ENCODE measurements around the gene SLC22A23. TPM values are rescaled to one million over a fixed set of nuclear protein-coding genes. Genes with fewer than 3 reads are reported as not detected.

Gene SLC22A23
- total RNA-seq, 2 donors from 2014 or later, result 11.1 to 13.3 TPM

DNA sequence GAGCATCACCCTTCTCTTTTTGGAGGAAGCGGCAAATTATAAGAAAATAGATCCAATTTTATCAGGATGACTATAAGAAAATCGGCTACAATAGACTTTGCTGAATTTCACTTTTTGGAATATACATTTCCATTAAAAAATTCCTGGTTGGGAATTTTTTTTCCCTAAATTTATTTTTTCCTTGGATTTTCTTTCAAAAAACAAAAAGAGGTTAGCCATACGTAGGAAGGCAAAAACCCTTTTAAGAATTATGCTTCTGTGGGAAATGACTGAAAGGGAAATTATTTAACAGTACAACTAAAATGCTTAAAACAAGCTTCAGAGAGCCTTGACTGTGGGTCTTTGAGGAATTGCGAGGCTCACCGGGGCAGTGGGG lies 86.9 kb downstream of the SLC22A23 start:
- no peak for DNase-seq
- Mint-ChIP-seq H3K4me1 (peaks cover 20% of the 10 kb centered on the region), H3K4me3 (no peak overlapping the region), H3K36me3 (ENCODE audit: low read depth) (no peaks in the 10 kb centered on the region), H3K27me3 (ENCODE audit: insufficient read depth) (no peaks in the 10 kb centered on the region), H3K9me3 (no peaks in the 10 kb centered on the region), H3K27ac (no peak overlapping the region)
- TF ChIP-seq, protein P1, sequence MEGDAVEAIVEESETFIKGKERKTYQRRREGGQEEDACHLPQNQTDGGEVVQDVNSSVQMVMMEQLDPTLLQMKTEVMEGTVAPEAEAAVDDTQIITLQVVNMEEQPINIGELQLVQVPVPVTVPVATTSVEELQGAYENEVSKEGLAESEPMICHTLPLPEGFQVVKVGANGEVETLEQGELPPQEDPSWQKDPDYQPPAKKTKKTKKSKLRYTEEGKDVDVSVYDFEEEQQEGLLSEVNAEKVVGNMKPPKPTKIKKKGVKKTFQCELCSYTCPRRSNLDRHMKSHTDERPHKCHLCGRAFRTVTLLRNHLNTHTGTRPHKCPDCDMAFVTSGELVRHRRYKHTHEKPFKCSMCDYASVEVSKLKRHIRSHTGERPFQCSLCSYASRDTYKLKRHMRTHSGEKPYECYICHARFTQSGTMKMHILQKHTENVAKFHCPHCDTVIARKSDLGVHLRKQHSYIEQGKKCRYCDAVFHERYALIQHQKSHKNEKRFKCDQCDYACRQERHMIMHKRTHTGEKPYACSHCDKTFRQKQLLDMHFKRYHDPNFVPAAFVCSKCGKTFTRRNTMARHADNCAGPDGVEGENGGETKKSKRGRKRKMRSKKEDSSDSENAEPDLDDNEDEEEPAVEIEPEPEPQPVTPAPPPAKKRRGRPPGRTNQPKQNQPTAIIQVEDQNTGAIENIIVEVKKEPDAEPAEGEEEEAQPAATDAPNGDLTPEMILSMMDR (conservative IDR thresholded peaks at IDR 0.05), result no peak
- no peak overlapping the region for H3K9ac ChIP-seq (ENCODE audit: extremely low read depth, low read length, poor library complexity, severe bottlenecking)
- no peaks in the 10 kb centered on the region for H3K36me3 ChIP-seq (ENCODE audit: control insufficient read depth, insufficient read depth, low read length)
- no peaks in the 10 kb centered on the region for H3K4me1 ChIP-seq (ENCODE audit: control insufficient read depth, insufficient read depth, low read length)
- no peaks in the 10 kb centered on the region for H3K9me3 ChIP-seq (ENCODE audit: control insufficient read depth, low read length)
- no peaks in the 10 kb centered on the region for H3K27me3 ChIP-seq (ENCODE audit: control insufficient read depth, insufficient read depth, low read length, poor library complexity, severe bottlenecking)
- no peak overlapping the region for H3K4me3 ChIP-seq (ENCODE audit: low read length)
- 97 to 100% methylated on average over 4 of the region's 5 CpGs for WGBS, 2 experiments (ENCODE audit: insufficient coverage in 1 of 2, insufficient read length in 1 of 2)
- no peak overlapping the region for H3K27ac ChIP-seq (ENCODE audit: low read depth, low read length)

DNA sequence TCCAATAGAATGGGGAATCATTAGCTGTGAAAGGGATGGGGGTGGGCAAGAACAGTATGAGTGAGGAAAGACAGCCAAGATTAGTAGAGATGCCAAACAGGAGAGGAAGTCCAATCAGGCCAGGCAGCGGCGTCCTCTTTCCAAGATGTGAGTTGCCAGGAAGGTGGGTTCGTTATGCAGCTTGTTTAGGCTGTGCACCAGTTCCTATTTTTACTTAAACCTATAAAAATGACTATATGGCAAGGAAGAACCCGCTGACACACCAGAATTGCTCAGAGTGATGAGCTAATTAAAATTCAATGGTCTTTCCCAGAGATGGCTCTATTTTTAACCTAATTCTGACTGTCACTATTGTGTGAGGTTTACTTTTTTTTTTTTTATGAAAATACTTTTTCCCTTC lies 88.2 kb downstream of the SLC22A23 start:
- Mint-ChIP-seq H3K27me3 (ENCODE audit: insufficient read depth) (no peaks in the 10 kb centered on the region), H3K36me3 (ENCODE audit: low read depth) (no peaks in the 10 kb centered on the region), H3K4me3 (no peak overlapping the region), H3K9me3 (no peaks in the 10 kb centered on the region), H3K4me1 (peaks cover 24% of the 10 kb centered on the region), H3K27ac (no peak overlapping the region)
- H3K36me3 ChIP-seq (ENCODE audit: control insufficient read depth, insufficient read depth, low read length), result no peaks in the 10 kb centered on the region
- no peak for DNase-seq
- no peak overlapping the region for H3K9ac ChIP-seq (ENCODE audit: extremely low read depth, low read length, poor library complexity, severe bottlenecking)
- H3K27me3 ChIP-seq (ENCODE audit: control insufficient read depth, insufficient read depth, low read length, poor library complexity, severe bottlenecking), result no peaks in the 10 kb centered on the region
- 93 to 96% methylated on average over 2 to 4 of the region's 4 CpGs for WGBS, 2 experiments (ENCODE audit: insufficient coverage in 1 of 2, insufficient read length in 1 of 2)
- H3K4me3 ChIP-seq (ENCODE audit: low read length), result no peak overlapping the region
- H3K4me1 ChIP-seq (ENCODE audit: control insufficient read depth, insufficient read depth, low read length), result no peaks in the 10 kb centered on the region
- TF ChIP-seq, protein P1 (conservative IDR thresholded peaks at IDR 0.05), result no peak
- no peak overlapping the region for H3K27ac ChIP-seq (ENCODE audit: low read depth, low read length)
- H3K9me3 ChIP-seq (ENCODE audit: control insufficient read depth, low read length), result no peaks in the 10 kb centered on the region

DNA sequence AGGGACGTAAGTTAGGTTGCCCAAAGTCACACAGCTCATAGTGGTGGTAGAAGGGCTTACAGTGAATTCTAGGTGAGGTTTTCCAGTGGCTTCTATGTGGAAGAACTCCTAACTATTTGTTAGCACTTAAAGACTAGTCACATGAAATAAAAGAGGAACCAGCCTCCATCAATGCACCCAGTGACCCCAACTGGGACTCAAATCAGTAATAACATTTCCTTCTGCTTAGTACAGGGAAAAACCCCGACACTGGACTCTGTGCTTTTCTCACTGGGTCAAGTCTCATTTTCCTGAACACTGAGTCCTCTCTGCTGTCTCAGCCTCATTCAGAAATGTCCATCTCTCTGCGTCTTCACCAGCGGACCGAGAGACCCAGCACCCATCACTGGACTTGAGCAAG lies 89.2 kb downstream of the SLC22A23 start:
- no peak overlapping the region for H3K4me3 ChIP-seq (ENCODE audit: low read length)
- Mint-ChIP-seq H3K9me3 (no peaks in the 10 kb centered on the region), H3K27ac (no peak overlapping the region), H3K36me3 (ENCODE audit: low read depth) (no peaks in the 10 kb centered on the region), H3K4me3 (no peak overlapping the region), H3K4me1 (peaks cover 15% of the 10 kb centered on the region), H3K27me3 (ENCODE audit: insufficient read depth) (no peaks in the 10 kb centered on the region)
- no peaks in the 10 kb centered on the region for H3K36me3 ChIP-seq (ENCODE audit: control insufficient read depth, insufficient read depth, low read length)
- H3K9me3 ChIP-seq (ENCODE audit: control insufficient read depth, low read length), result no peaks in the 10 kb centered on the region
- no peaks in the 10 kb centered on the region for H3K27me3 ChIP-seq (ENCODE audit: control insufficient read depth, insufficient read depth, low read length, poor library complexity, severe bottlenecking)
- DNase-seq, result no peak
- 55 to 100% methylated on average over 2 to 5 of the region's 5 CpGs for WGBS, 2 experiments (ENCODE audit: insufficient coverage in 1 of 2, insufficient read length in 1 of 2)
- no peak overlapping the region for H3K27ac ChIP-seq (ENCODE audit: low read depth, low read length)
- TF ChIP-seq, protein P1 (conservative IDR thresholded peaks at IDR 0.05), result no peak
- no peaks in the 10 kb centered on the region for H3K4me1 ChIP-seq (ENCODE audit: control insufficient read depth, insufficient read depth, low read length)
- H3K9ac ChIP-seq (ENCODE audit: extremely low read depth, low read length, poor library complexity, severe bottlenecking), result no peak overlapping the region
